HepG2 (cell line): ENCODE data around the gene TOE1. TPM values are rescaled to one million over a fixed set of nuclear protein-coding genes. Genes with fewer than 3 reads are reported as not detected.

Experiments used
- ATAC-seq: fragments of 200-7000 bp; cut with Tn5 transposase; 3 replicates; pipeline ENCODE4 v1.9.1; 2020; ENCODE audit warnings: mild to moderate bottlenecking, moderate library complexity
- BruUV-seq: library from RNA; stranded (reverse); fragments of 400-500 nt; replicated peaks from 2 replicates; lab custom pipeline; 2021; lab: Mats Ljungman, UMichigan
- CTCF ChIA-PET: fragments of 300-600 bp; formaldehyde crosslinking; extraction: SDS; loops from one replicate; lab custom pipeline; 2021; ENCODE audit warnings: low total read pairs, inconsistent platforms, low intra/inter-chr PET ratio; lab: Yijun Ruan, JAX
- POLR2A ChIA-PET: fragments of 350-600 bp; sonication (Branson Sonifier 250); formaldehyde crosslinking; loops from one replicate; lab custom pipeline; 2020; ENCODE audit warnings: antibody characterized with exemption, inconsistent platforms; lab: Yijun Ruan, JAX
- DNase-seq: peaks from one replicate; pipeline ENCODE4 v3.0.0-alpha.2; 2015; ENCODE audit warnings: low spot score
- FAIRE-seq: peaks from 3 replicates; lab custom pipeline; 2011; peaks lifted over from hg19 to GRCh38; lab: Jason Lieb, UNC
- H2AFZ ChIP-seq: one replicate; pipeline ENCODE4 v1.6.1; 2011; ENCODE audit warnings: low read length, inconsistent platforms
- H3K27ac ChIP-seq: fragments of 300-600 bp; 3 replicates; pipeline ENCODE4 v1.8.0; 2011; ENCODE audit warnings: mixed run types, mild to moderate bottlenecking, mixed read lengths, low read length, inconsistent platforms; ENCODE audit not compliant: insufficient read depth; ENCODE audit errors: extremely low read length
- H3K27me3 ChIP-seq, 2 experiments: fragments of 200-600 bp in 1 of 2; 2 replicates in 1 of 2; 3 replicates in 1 of 2; pipeline versions ENCODE4 v1.6.0 to v1.8.0; 2011; ENCODE audit warnings: low read length in 2 of 2, mild to moderate bottlenecking in 2 of 2, moderate library complexity in 2 of 2, inconsistent platforms in 1 of 2; ENCODE audit not compliant: insufficient read depth in 2 of 2, control insufficient read depth in 1 of 2
- H3K36me3 ChIP-seq, 2 experiments: fragments of 200-600 bp in 1 of 2; replicated peaks in 1 of 2; 2 replicates in 1 of 2; 3 replicates in 1 of 2; pipeline versions ENCODE4 v1.5.1 to v1.8.0; 2011; ENCODE audit warnings: low read length in 2 of 2, inconsistent platforms in 1 of 2; ENCODE audit not compliant: insufficient read depth in 2 of 2, control insufficient read depth in 1 of 2
- H3K4me1 ChIP-seq: 2 replicates; pipeline ENCODE4 v1.5.1; 2012; ENCODE audit warnings: low read length, inconsistent platforms; ENCODE audit not compliant: insufficient read depth
- H3K4me2 ChIP-seq: 2 replicates; pipeline ENCODE4 v1.6.0; 2011; ENCODE audit warnings: low read depth, low read length, inconsistent platforms
- H3K4me3 ChIP-seq, 3 experiments: fragments of 200-600 bp in 1 of 3; sonication (generic), shearing (Covaris generic) in 1 of 3; replicated peaks in 1 of 3; 2 replicates each; pipeline ENCODE4 v1.5.1; 2011 to 2016; ENCODE audit warnings: low read length in 3 of 3, inconsistent platforms in 2 of 3, low read depth in 2 of 3, mild to moderate bottlenecking in 2 of 3, control low read depth in 1 of 3, mixed read lengths in 1 of 3; ENCODE audit not compliant: insufficient read depth in 1 of 3
- H3K79me2 ChIP-seq: one replicate; pipeline ENCODE4 v1.6.1; 2011; ENCODE audit warnings: low read length, inconsistent platforms; ENCODE audit not compliant: insufficient read depth
- H3K9ac ChIP-seq: 2 replicates; pipeline ENCODE4 v1.6.0; 2011; ENCODE audit warnings: mild to moderate bottlenecking, low read depth, low read length, inconsistent platforms; ENCODE audit not compliant: insufficient read depth
- H3K9me3 ChIP-seq: 2 replicates; pipeline ENCODE4 v1.5.1; 2012; ENCODE audit warnings: mild to moderate bottlenecking, low read length
- H4K20me1 ChIP-seq: 2 replicates; pipeline ENCODE4 v1.6.0; 2011; ENCODE audit warnings: inconsistent platforms, mild to moderate bottlenecking, low read length, moderate library complexity; ENCODE audit not compliant: insufficient read depth
- DMTF1 ChIP-seq: sonication (generic); formaldehyde crosslinking; IDR thresholded peaks from 2 replicates; pipeline ENCODE4 v1.4.0; 2020; ENCODE audit warnings: mild to moderate bottlenecking, missing genetic modification reagents
- ETV5 ChIP-seq: IDR thresholded peaks from 2 replicates; pipeline ENCODE4 v1.6.1; 2018; ENCODE audit warnings: missing biosample characterization, missing genetic modification reagents, inconsistent platforms, borderline replicate concordance
- EZH2 ChIP-seq: conservative IDR thresholded peaks from 2 replicates; pipeline ENCODE4 v1.6.1; 2012; ENCODE audit warnings: mild to moderate bottlenecking, low read depth, low read length, moderate library complexity
- MLLT10 ChIP-seq: sonication (generic); formaldehyde crosslinking; IDR thresholded peaks from 2 replicates; pipeline ENCODE4 v1.4.0; 2020; ENCODE audit warnings: missing genetic modification reagents
- MTA3 ChIP-seq: sonication (generic); formaldehyde crosslinking; IDR thresholded peaks from 2 replicates; pipeline ENCODE4 v1.4.0; 2020; ENCODE audit warnings: missing genetic modification reagents
- TAF1 ChIP-seq: sonication (generic); formaldehyde crosslinking; IDR thresholded peaks from 2 replicates; pipeline ENCODE4 v1.4.0; 2020; ENCODE audit warnings: missing genetic modification reagents
- USF2 ChIP-seq, 2 experiments: sonication (generic) in 1 of 2; formaldehyde crosslinking in 1 of 2; IDR thresholded peaks; 2 replicates each; pipeline versions ENCODE4 v1.5.1 to v1.6.1; 2011 to 2020; ENCODE audit warnings: borderline replicate concordance in 1 of 2, low read depth in 1 of 2, low read length in 1 of 2, mild to moderate bottlenecking in 1 of 2, missing genetic modification reagents in 1 of 2, moderate library complexity in 1 of 2
- ZMYM2 ChIP-seq: sonication (generic); formaldehyde crosslinking; IDR thresholded peaks from 2 replicates; pipeline ENCODE4 v1.8.0; 2022; ENCODE audit warnings: mild to moderate bottlenecking, missing genetic modification reagents
- ZNF530 ChIP-seq: sonication (generic); formaldehyde crosslinking; IDR thresholded peaks from 2 replicates; pipeline ENCODE4 v1.5.0; 2020; ENCODE audit warnings: low read depth, mild to moderate bottlenecking, missing genetic modification reagents
- WGBS: methylation state at CpG from one replicate; pipeline ENCODE4 v1.1.6; 2017; ENCODE audit warnings: low lambda C conversion rate; 5-methylcytosine and 5-hydroxymethylcytosine counted together
- in situ Hi-C: cut with HindIII; loops from 2 replicates; pipeline ENCODE4 v1.10.0; 2017; ENCODE audit warnings: low pct_unique_long_range_greater_than_20kb; ENCODE audit not compliant: extremely low pct_ligation_motif_present
- intact Hi-C: fragments of 100-400 bp; cut with micrococcal nuclease; formaldehyde crosslinking; loops from one replicate; pipeline ENCODE4 v1.10.0; 2022; ENCODE audit not compliant: unreplicated experiment
- polyA plus RNA-seq, 8 experiments: library from polyadenylated mRNA; depleted of rRNA in 3 of 8; stranded (reverse) in 7 of 8; unstranded in 1 of 8; fragments of >200 nt; fragmentation: Illumina TruSeq in 4 of 8; extraction: Trizol in 4 of 8; gene quantifications; 2 replicates each; pipeline versions ENCODE4 v1.2.1 to v1.2.3, GENCODE V29; 2011 to 2016; ENCODE audit warnings: low read depth in 4 of 8, missing spikeins in 1 of 8, mixed read lengths in 1 of 8; ENCODE audit not compliant: insufficient read depth in 1 of 8
- total RNA-seq, 5 experiments: library from RNA; depleted of rRNA; stranded (reverse); fragments of >200 nt; fragmentation: Illumina TruSeq; extraction: Trizol; gene quantifications; 2 replicates each; pipeline ENCODE4 v1.2.3, GENCODE V29; 2016; ENCODE audit warnings: low read depth in 1 of 5
- TF ChIP-seq, protein P1 (sequence below): sonication (generic); formaldehyde crosslinking; IDR thresholded peaks from 2 replicates; pipeline ENCODE4 v1.8.0; 2022; ENCODE audit warnings: missing genetic modification reagents, mild to moderate bottlenecking, moderate library complexity, borderline replicate concordance
- TF ChIP-seq, protein P2 (sequence below): IDR thresholded peaks from 2 replicates; pipeline ENCODE4 v1.6.1; 2016; ENCODE audit warnings: missing compliant biosample characterization, missing genetic modification reagents, borderline replicate concordance
- TF ChIP-seq, protein P3 (sequence below): sonication (generic); formaldehyde crosslinking; IDR thresholded peaks from 2 replicates; pipeline ENCODE4 v1.4.0; 2020; ENCODE audit warnings: missing genetic modification reagents

TOE1 gene
- total and polyA plus RNA-seq, 2 of the 13 experiments (the other 11 are each of a cell fraction or from before 2014, with no cell fraction given) = 14.1 to 19.0 TPM

GRCh38 chr1:45328680-45329079 lies 11.3 kb upstream of the TOE1 start:
- Histone ChIP-seq H3K27me3 (no peaks in the 10 kb centered on the region), H4K20me1 (no peaks in the 10 kb centered on the region), H2AFZ (no peak overlapping the region), H3K4me2 (no peak overlapping the region), H3K4me1 (no peaks in the 10 kb centered on the region; the same call in 1 of the 2 replicates), H3K79me2 (no peaks in the 10 kb centered on the region), H3K27ac (no peak overlapping the region), H3K36me3 (peaks cover 2 to 26% of the 10 kb centered on the region in 2 experiments; a peak in 4 of 5 replicates), H3K9me3 (no peaks in the 10 kb centered on the region), H3K9ac (no peak overlapping the region), H3K4me3 (no peak overlapping the region)
- intact Hi-C loops (no loop called here), in situ Hi-C loops (no loop called here)
- WGBS = 86% methylated on average over 5 of the region's 5 CpGs
- ATAC-seq = no peak
- FAIRE-seq = no peak
- no TSS peak for BruUV-seq
- POLR2A ChIA-PET = interaction anchor here (2.4 kb wide), 1 partner anchor 12 kb away, joined by 13 read pairs; the partner anchor contains the start of genes MUTYH and TOE1
- DNase-seq = no peak
- CTCF ChIA-PET = no interaction called here
- TF ChIP-seq MTA3 (CRISPR knock-in tag) (no peak), ETV5 (CRISPR knock-in tag) (no peak), ZNF530 (CRISPR knock-in tag) (no peak), USF2 (IDR thresholded peaks at IDR 0.05; ENCODE audit: low read depth, low read length) (no peak), USF2 (CRISPR knock-in tag; IDR thresholded peaks at IDR 0.05; ENCODE audit: borderline replicate concordance) (no peak), EZH2 (no peak), ZMYM2 (CRISPR knock-in tag) (no peak), DMTF1 (CRISPR knock-in tag) (no peak), MLLT10 (no peak), TAF1 (CRISPR knock-in tag) (no peak)
- TF ChIP-seq, protein P1, sequence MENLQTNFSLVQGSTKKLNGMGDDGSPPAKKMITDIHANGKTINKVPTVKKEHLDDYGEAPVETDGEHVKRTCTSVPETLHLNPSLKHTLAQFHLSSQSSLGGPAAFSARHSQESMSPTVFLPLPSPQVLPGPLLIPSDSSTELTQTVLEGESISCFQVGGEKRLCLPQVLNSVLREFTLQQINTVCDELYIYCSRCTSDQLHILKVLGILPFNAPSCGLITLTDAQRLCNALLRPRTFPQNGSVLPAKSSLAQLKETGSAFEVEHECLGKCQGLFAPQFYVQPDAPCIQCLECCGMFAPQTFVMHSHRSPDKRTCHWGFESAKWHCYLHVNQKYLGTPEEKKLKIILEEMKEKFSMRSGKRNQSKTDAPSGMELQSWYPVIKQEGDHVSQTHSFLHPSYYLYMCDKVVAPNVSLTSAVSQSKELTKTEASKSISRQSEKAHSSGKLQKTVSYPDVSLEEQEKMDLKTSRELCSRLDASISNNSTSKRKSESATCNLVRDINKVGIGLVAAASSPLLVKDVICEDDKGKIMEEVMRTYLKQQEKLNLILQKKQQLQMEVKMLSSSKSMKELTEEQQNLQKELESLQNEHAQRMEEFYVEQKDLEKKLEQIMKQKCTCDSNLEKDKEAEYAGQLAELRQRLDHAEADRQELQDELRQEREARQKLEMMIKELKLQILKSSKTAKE (CRISPR knock-in tag) = no peak
- TF ChIP-seq, protein P2, sequence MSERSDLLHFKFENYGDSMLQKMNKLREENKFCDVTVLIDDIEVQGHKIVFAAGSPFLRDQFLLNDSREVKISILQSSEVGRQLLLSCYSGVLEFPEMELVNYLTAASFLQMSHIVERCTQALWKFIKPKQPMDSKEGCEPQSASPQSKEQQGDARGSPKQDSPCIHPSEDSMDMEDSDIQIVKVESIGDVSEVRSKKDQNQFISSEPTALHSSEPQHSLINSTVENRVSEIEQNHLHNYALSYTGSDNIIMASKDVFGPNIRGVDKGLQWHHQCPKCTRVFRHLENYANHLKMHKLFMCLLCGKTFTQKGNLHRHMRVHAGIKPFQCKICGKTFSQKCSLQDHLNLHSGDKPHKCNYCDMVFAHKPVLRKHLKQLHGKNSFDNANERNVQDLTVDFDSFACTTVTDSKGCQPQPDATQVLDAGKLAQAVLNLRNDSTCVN (CRISPR knock-in tag) = no peak
- TF ChIP-seq, protein P3, sequence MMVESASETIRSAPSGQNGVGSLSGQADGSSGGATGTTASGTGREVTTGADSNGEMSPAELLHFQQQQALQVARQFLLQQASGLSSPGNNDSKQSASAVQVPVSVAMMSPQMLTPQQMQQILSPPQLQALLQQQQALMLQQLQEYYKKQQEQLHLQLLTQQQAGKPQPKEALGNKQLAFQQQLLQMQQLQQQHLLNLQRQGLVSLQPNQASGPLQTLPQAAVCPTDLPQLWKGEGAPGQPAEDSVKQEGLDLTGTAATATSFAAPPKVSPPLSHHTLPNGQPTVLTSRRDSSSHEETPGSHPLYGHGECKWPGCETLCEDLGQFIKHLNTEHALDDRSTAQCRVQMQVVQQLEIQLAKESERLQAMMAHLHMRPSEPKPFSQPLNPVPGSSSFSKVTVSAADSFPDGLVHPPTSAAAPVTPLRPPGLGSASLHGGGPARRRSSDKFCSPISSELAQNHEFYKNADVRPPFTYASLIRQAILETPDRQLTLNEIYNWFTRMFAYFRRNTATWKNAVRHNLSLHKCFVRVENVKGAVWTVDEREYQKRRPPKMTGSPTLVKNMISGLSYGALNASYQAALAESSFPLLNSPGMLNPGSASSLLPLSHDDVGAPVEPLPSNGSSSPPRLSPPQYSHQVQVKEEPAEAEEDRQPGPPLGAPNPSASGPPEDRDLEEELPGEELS (CRISPR knock-in tag) = no peak
